ENCODE measurements around the gene MFAP4. TPM values are rescaled to one million over a fixed set of nuclear protein-coding genes. Genes with fewer than 3 reads are reported as not detected.

The MFAP4 gene
- total RNA-seq, 2 donors from 2014 or later: not detected

- Mint-ChIP-seq H3K9me3 (no peaks in the 10 kb centered on the region), H3K27ac (no peak overlapping the region)
- no peak for ATAC-seq
These were observed 16.0 kb upstream of the MFAP4 start for GRCh38 chr17:19403021-19403420.

DNA sequence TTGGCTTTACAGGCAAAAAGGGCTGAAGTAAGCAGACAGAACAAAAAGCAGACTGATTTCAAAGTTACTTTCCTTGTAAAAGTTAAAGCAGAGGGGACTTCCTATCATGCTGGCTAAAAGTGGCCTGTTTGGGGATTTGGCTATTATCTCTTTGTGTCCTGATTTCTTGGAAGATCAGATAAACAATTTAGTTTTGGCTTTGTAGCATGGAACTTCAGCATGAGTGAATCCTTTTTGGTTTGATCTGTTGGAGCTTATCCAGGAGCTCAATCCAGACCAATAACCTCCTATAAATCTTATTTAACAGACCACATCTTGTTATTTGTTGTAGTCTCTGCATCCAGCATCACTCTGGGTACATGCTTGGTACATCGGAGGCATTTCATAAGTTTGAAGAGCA lies 15.2 kb upstream of the MFAP4 start:
- Mint-ChIP-seq H3K36me3 (no peaks in the 10 kb centered on the region), H3K4me1 (ENCODE audit: low read depth in 2 of 2) (peaks cover 3 to 6% of the 10 kb centered on the region in 2 donors)

More at GRCh38 chr17:19403021-19403420, 16.0 kb upstream of the MFAP4 start:
- no peak for DNase-seq (ENCODE audit: low spot score)
- H3K4me1 Mint-ChIP-seq (ENCODE audit: low read depth in 2 of 2): peaks cover 3 to 6% of the 10 kb centered on the region in 2 donors
- H3K4me3 Mint-ChIP-seq: no peak overlapping the region
- peaks cover 0 to 2% of the 10 kb centered on the region in 2 donors for H3K27me3 Mint-ChIP-seq
- no peaks in the 10 kb centered on the region for H3K36me3 Mint-ChIP-seq

GRCh38 chr17:19401321-19402010 lies 14.5 kb upstream of the MFAP4 start:
- H3K9me3 Mint-ChIP-seq: no peaks in the 10 kb centered on the region
- H3K36me3 Mint-ChIP-seq: no peaks in the 10 kb centered on the region
- peaks cover 0 to 2% of the 10 kb centered on the region in 2 donors for H3K27me3 Mint-ChIP-seq
- H3K4me1 Mint-ChIP-seq (ENCODE audit: low read depth in 2 of 2): peaks cover 3 to 6% of the 10 kb centered on the region in 2 donors
- no peak overlapping the region for H3K27ac Mint-ChIP-seq
- no peak for DNase-seq (ENCODE audit: low spot score)
- no peak for ATAC-seq
- H3K4me3 Mint-ChIP-seq: no peak overlapping the region

More for the DNA sequence above, 15.2 kb upstream of the MFAP4 start:
- Mint-ChIP-seq H3K9me3 (no peaks in the 10 kb centered on the region), H3K27me3 (peaks cover 0 to 2% of the 10 kb centered on the region in 2 donors), H3K4me3 (no peak overlapping the region), H3K27ac (no peak overlapping the region)
- DNase-seq (ENCODE audit: low spot score) (no peak), ATAC-seq (no peak)

DNA sequence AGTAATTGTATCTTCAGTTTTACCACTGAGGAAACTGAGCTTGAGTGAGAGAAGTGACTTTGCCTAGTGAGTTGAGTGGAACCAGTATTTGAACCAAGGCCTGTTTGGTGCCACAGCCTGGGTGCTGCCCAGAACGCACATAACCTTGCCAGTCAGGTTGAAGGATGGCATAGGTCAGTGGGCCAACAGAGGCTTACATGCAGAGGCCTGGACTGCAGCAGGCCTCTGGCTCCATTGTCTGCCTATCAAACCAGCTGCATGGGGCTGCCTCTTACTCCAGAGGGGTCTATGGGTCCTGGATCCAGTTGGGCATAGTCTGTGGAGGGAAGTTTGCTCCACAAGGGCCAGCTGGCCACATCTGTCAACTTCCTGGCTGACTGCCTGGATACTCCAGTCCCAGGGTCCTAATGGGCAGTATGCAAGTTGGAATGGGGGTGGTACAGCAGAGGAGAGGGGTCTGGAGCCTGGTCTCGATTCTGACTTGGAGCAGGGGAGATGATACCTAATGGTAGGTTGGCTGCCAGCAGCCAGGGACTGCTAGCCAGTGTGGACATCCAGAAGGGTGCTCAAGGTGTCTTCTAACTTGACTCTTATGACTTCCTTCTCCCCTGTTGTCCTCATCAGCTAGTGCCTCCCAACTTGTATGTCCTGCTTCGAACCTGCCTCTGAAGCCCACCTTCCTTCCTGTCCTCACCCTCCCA lies 12.9 kb upstream of the MFAP4 start:
- DNase-seq (ENCODE audit: low spot score): no peak
- peaks cover 3 to 6% of the 10 kb centered on the region in 2 donors for H3K4me1 Mint-ChIP-seq (ENCODE audit: low read depth in 2 of 2)
- ATAC-seq: no peak
- H3K27me3 Mint-ChIP-seq: peaks cover 0 to 2% of the 10 kb centered on the region in 2 donors
- H3K36me3 Mint-ChIP-seq: no peaks in the 10 kb centered on the region
- H3K9me3 Mint-ChIP-seq: no peaks in the 10 kb centered on the region
- H3K27ac Mint-ChIP-seq: no peak overlapping the region
- H3K4me3 Mint-ChIP-seq: no peak overlapping the region

DNA sequence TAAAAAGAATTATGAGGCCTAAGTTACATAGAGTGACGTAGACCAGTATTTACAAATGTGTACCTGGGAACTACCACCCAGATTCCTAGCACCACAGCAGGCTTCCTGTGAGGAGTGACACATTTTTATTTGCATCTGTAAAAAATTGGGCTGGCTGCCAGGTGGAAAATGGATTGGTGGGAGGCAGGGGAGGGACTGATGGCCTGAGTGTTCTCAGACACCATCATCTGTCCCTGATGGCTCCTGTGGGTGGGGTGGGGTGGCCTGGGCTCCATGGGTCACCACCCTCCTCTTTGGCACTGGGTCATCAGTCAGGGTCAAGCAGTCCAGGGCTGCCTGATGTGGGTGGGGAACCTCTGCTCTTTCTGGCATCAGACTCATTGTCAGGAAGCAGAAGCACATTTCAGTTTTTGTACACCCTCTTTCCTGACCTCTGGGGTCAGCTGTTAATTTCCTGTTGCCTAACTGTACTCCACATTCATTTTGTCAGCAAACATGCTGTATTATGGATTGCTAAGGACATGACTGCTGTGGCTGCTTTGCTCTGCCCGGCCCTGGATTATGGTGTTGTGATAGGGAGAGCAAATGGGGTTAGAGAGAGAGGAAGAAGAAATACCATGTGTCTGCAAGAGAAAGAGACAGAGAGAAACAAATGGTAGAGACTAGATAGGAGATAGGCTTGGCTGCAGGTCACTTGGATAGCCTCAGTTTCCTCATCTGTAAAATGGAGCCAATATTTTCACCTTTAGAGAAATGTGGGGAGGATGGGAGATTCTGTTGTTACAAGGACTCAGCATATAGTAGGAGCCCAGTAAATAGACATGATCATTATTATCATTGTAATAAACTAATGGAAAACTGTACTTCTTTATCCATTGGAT lies 11.6 kb upstream of the MFAP4 start:
- Mint-ChIP-seq H3K4me3 (no peak overlapping the region), H3K9me3 (no peaks in the 10 kb centered on the region), H3K36me3 (no peaks in the 10 kb centered on the region), H3K27ac (peak overlapping the region in 1 of 2 donors; percentile 3), H3K27me3 (peaks cover 0 to under 1% of the 10 kb centered on the region in 2 donors), H3K4me1 (ENCODE audit: low read depth in 2 of 2) (peaks cover 3 to 6% of the 10 kb centered on the region in 2 donors)
- DNase-seq (ENCODE audit: low spot score) (no peak), ATAC-seq (no peak)

DNA sequence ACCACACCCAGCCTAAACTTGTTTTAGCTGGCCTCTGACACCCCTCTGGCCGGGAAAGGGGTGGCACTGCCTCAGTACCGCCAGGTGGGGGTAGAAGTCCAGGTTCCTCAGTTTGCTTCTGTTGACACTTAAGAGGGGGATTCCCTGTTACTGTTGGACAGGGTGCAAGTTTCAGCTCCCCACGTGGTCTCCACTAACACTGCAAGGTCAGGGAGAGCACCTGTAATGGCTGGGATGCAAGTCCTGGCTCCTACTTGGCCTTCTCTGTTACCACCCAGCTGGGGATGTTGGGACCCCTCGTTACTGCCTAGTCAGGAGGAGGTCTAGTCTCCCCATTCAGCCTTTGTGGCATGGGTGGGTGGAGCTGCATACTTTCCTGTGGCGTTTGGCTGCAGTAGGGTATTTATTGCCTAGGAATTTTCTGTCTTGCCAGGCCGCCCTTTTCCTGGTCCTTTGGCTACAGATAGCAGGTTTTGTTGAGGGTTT lies 10.6 kb upstream of the MFAP4 start:
- peaks cover 3 to 6% of the 10 kb centered on the region in 2 donors for H3K4me1 Mint-ChIP-seq (ENCODE audit: low read depth in 2 of 2)
- DNase-seq (ENCODE audit: low spot score) (no peak), ATAC-seq (no peak)
- no peaks in the 10 kb centered on the region for H3K9me3 Mint-ChIP-seq
- H3K27me3 Mint-ChIP-seq: no peaks in the 10 kb centered on the region
- H3K27ac Mint-ChIP-seq: no peak overlapping the region
- no peaks in the 10 kb centered on the region for H3K36me3 Mint-ChIP-seq
- no peak overlapping the region for H3K4me3 Mint-ChIP-seq

- no peak overlapping the region for H3K27ac Mint-ChIP-seq
- no peaks in the 10 kb centered on the region for H3K9me3 Mint-ChIP-seq
- no peaks in the 10 kb centered on the region for H3K36me3 Mint-ChIP-seq
- peaks cover 0 to 2% of the 10 kb centered on the region in 2 donors for H3K27me3 Mint-ChIP-seq
- no peak for DNase-seq (ENCODE audit: low spot score)
- H3K4me1 Mint-ChIP-seq (ENCODE audit: low read depth in 2 of 2): peaks cover 4% of the 10 kb centered on the region in 2 donors
- no peak overlapping the region for H3K4me3 Mint-ChIP-seq
- no peak for ATAC-seq
These were observed 5.3 kb upstream of the MFAP4 start for GRCh38 chr17:19392303-19392702.

DNA sequence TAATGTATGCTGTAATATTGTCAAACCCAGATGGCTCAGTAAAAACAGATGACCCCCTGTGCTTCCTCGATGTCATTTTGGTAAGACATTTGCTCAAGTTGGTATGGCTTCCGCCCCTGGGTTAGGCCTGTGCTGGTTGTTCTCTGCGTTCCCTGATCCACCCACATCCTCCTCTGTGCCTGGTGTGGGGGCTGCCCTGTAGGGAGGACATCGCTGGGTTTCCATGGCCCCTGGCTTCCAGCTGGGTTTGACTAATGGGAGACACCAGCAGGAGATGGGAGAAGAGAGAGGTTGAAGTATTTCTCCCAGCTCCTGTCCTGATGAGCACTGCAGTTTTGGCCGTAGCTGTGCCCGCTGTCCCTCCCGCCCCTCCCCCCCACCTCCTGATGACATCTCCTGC lies 4.4 kb upstream of the MFAP4 start:
- H3K27ac Mint-ChIP-seq: no peak overlapping the region
- H3K4me1 Mint-ChIP-seq (ENCODE audit: low read depth in 2 of 2): peaks cover 4% of the 10 kb centered on the region in 2 donors
- no peaks in the 10 kb centered on the region for H3K9me3 Mint-ChIP-seq
- no peak for ATAC-seq
- H3K36me3 Mint-ChIP-seq: no peaks in the 10 kb centered on the region
- no peak for DNase-seq (ENCODE audit: low spot score)
- H3K27me3 Mint-ChIP-seq: peaks cover 0 to 2% of the 10 kb centered on the region in 2 donors
- no peak overlapping the region for H3K4me3 Mint-ChIP-seq

- ATAC-seq (no peak), DNase-seq (ENCODE audit: low spot score) (no peak)
- H3K27ac Mint-ChIP-seq: no peak overlapping the region
- no peak overlapping the region for H3K4me3 Mint-ChIP-seq
- peaks cover 4 to 7% of the 10 kb centered on the region in 2 donors for H3K4me1 Mint-ChIP-seq (ENCODE audit: low read depth in 2 of 2)
- H3K36me3 Mint-ChIP-seq: no peaks in the 10 kb centered on the region
- no peaks in the 10 kb centered on the region for H3K9me3 Mint-ChIP-seq
- H3K27me3 Mint-ChIP-seq: peaks cover 0 to 2% of the 10 kb centered on the region in 2 donors
These were observed 4.0 kb upstream of the MFAP4 start for GRCh38 chr17:19390951-19391350.

GRCh38 chr17:19388791-19389785 lies 2.1 kb upstream of the MFAP4 start:
- ATAC-seq: no peak
- no peak overlapping the region for H3K4me3 Mint-ChIP-seq
- H3K27ac Mint-ChIP-seq: no peak overlapping the region
- no peaks in the 10 kb centered on the region for H3K36me3 Mint-ChIP-seq
- peaks cover 0 to 2% of the 10 kb centered on the region in 2 donors for H3K27me3 Mint-ChIP-seq
- H3K9me3 Mint-ChIP-seq: no peaks in the 10 kb centered on the region
- peaks cover 8 to 12% of the 10 kb centered on the region in 2 donors for H3K4me1 Mint-ChIP-seq (ENCODE audit: low read depth in 2 of 2)
- DNase-seq (ENCODE audit: low spot score): no peak

DNA sequence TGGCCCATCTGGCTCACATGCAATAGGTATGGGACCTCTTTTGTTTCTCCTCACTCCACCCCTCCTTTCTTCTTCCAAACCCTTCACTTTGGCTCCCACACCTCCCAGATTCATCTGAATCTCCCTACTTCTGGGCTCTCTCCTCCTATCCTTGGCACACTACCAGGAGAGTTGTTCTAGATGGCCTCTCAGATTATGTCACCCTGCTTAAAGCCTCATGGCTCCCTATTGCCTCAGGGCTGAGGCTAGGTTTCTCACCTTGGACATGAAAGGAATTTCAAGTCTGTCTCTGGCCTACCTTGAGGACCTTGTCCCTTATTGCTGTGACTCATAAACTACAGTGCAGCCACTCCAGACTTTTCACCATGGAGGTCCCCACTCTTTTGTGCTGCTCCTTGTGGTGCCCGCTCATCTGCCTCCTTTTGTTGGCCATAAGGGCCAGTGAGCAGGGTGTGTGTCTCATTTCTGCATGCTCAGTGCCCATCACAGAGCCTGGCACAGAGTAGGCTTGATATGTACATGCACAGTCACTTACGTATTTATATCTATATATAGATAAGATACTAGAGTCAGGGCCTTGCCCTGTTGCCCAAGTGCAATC lies 1.0 kb upstream of the MFAP4 start:
- peak overlapping the region in 1 of 2 donors; percentile 11 for H3K27ac Mint-ChIP-seq
- H3K4me3 Mint-ChIP-seq: no peak overlapping the region
- peaks cover 12 to 13% of the 10 kb centered on the region in 2 donors for H3K4me1 Mint-ChIP-seq (ENCODE audit: low read depth in 2 of 2)
- no peaks in the 10 kb centered on the region for H3K36me3 Mint-ChIP-seq
- ATAC-seq: no peak
- peaks cover 0 to 2% of the 10 kb centered on the region in 2 donors for H3K27me3 Mint-ChIP-seq
- no peak for DNase-seq (ENCODE audit: low spot score)
- no peaks in the 10 kb centered on the region for H3K9me3 Mint-ChIP-seq

Data from natural killer cell treated with Interleukin-12 subunit alpha and Interleukin-12 subunit beta and Interleukin-15 and Interleukin-18, amount 100 ng/mL, for 72 hours (primary cell).